A673 (cell line): Measurements from ENCODE around the gene ENTPD6. TPM values are rescaled to one million over a fixed set of nuclear protein-coding genes. Genes with fewer than 3 reads are reported as not detected.

Experiments used
- BruUV-seq: library from RNA; stranded (reverse); fragments of 400-500 nt; replicated peaks from 2 replicates; lab custom pipeline; 2021; lab: Mats Ljungman, UMichigan
- CTCF ChIA-PET: fragments of 300-600 bp; sonication (Branson Sonifier 250); formaldehyde crosslinking; loops from one replicate; lab custom pipeline; 2022; ENCODE audit warnings: antibody characterized with exemption; lab: Charles Lee
- POLR2A ChIA-PET: fragments of 300-600 bp; sonication (Branson Sonifier 250); formaldehyde crosslinking; loops from one replicate; lab custom pipeline; 2022; ENCODE audit warnings: antibody characterized with exemption; ENCODE audit not compliant: low non-redundant PET; lab: Charles Lee
- DNase-seq: peaks from one replicate; pipeline ENCODE4 v3.0.0-alpha.2; 2015; ENCODE audit warnings: low spot score
- H3K27ac ChIP-seq: fragments of 200-600 bp; sonication (generic); 2 replicates; pipeline ENCODE4 v1.5.1; 2016; ENCODE audit warnings: mixed run types, low read depth, mild to moderate bottlenecking, mixed read lengths, antibody characterized with exemption, low read length; ENCODE audit not compliant: poor library complexity, severe bottlenecking
- H3K27me3 ChIP-seq: fragments of 200-600 bp; sonication (generic); replicated peaks from 2 replicates; pipeline ENCODE4 v1.6.1; 2017; ENCODE audit warnings: mixed run types, low read depth, mild to moderate bottlenecking, mixed read lengths, antibody characterized with exemption, low read length; ENCODE audit not compliant: insufficient read depth, poor library complexity
- H3K36me3 ChIP-seq: fragments of 200-600 bp; sonication (generic); 2 replicates; pipeline ENCODE4 v1.6.1; 2016; ENCODE audit warnings: mixed run types, mild to moderate bottlenecking, mixed read lengths, antibody characterized with exemption, low read length; ENCODE audit not compliant: insufficient read depth, poor library complexity, severe bottlenecking
- H3K4me1 ChIP-seq: fragments of 200-600 bp; sonication (generic); 2 replicates; pipeline ENCODE4 v1.6.1; 2017; ENCODE audit warnings: mixed run types, mild to moderate bottlenecking, mixed read lengths, antibody characterized with exemption, low read length; ENCODE audit not compliant: insufficient read depth, poor library complexity, severe bottlenecking
- H3K4me3 ChIP-seq: fragments of 200-600 bp; sonication (generic); 2 replicates; pipeline ENCODE4 v1.5.1; 2016; ENCODE audit warnings: low read depth, mixed run types, mild to moderate bottlenecking, mixed read lengths, low read length; ENCODE audit not compliant: poor library complexity, severe bottlenecking
- H3K9me3 ChIP-seq: fragments of 200-600 bp; sonication (generic); 2 replicates; pipeline ENCODE4 v1.6.1; 2016; ENCODE audit warnings: mixed run types, low read depth, mild to moderate bottlenecking, mixed read lengths, antibody characterized with exemption, low read length; ENCODE audit not compliant: poor library complexity, severe bottlenecking
- EZH2 ChIP-seq: fragments of 200-600 bp; sonication (generic); IDR thresholded peaks from 2 replicates; pipeline ENCODE4 v1.6.1; 2017; ENCODE audit warnings: borderline replicate concordance, low read depth, mild to moderate bottlenecking, mixed read lengths, antibody characterized with exemption, low read length; ENCODE audit not compliant: poor library complexity, severe bottlenecking
- intact Hi-C: fragments of 100-400 bp; cut with micrococcal nuclease; formaldehyde crosslinking; loops from one replicate; pipeline ENCODE4 v1.10.0; 2022; ENCODE audit not compliant: unreplicated experiment
- total RNA-seq: library from RNA; stranded (reverse); gene quantifications from 2 replicates; pipeline ENCODE4 v1.2.3, GENCODE V29; 2021
- TF ChIP-seq, protein P1 (sequence below): fragments of 300-800, 200-600 bp; sonication (generic); conservative IDR thresholded peaks from 2 replicates; pipeline ENCODE4 v1.5.1; 2017; ENCODE audit warnings: low read depth, mild to moderate bottlenecking, antibody characterized with exemption, low read length, moderate library complexity, mixed read lengths

ENTPD6 gene
- total RNA-seq, 1 experiment from 2014 or later = 50.2 TPM

- ChIA-PET POLR2A (no interaction called here), CTCF (interaction anchor here (0.6 kb wide), 1 partner anchor 142 kb away, joined by 4 read pairs; no protein-coding TSS in a partner anchor)
- Histone ChIP-seq H3K27me3 (no peaks in the 10 kb centered on the region), H3K27ac (no peak overlapping the region), H3K4me3 (peak overlapping the region; percentile 94), H3K36me3 (no peaks in the 10 kb centered on the region), H3K4me1 (peaks cover 9% of the 10 kb centered on the region), H3K9me3 (no peaks in the 10 kb centered on the region)
- intact Hi-C loops = loop anchor here (5.0 kb wide), 1 partner anchor 172 kb away; no protein-coding TSS in a partner anchor
- TF ChIP-seq, protein P1, sequence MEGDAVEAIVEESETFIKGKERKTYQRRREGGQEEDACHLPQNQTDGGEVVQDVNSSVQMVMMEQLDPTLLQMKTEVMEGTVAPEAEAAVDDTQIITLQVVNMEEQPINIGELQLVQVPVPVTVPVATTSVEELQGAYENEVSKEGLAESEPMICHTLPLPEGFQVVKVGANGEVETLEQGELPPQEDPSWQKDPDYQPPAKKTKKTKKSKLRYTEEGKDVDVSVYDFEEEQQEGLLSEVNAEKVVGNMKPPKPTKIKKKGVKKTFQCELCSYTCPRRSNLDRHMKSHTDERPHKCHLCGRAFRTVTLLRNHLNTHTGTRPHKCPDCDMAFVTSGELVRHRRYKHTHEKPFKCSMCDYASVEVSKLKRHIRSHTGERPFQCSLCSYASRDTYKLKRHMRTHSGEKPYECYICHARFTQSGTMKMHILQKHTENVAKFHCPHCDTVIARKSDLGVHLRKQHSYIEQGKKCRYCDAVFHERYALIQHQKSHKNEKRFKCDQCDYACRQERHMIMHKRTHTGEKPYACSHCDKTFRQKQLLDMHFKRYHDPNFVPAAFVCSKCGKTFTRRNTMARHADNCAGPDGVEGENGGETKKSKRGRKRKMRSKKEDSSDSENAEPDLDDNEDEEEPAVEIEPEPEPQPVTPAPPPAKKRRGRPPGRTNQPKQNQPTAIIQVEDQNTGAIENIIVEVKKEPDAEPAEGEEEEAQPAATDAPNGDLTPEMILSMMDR = no peak
- TF ChIP-seq EZH2 = no peak
- BruUV-seq = TSS peak; percentile 52
- no peak for DNase-seq
Observed at GRCh38 chr20:25249198-25249931, 53.9 kb downstream of the ENTPD6 start.

- intact Hi-C loops = no loop called here
- DNase-seq = no peak
- CTCF ChIA-PET = no interaction called here
- POLR2A ChIA-PET = no interaction called here
- peaks cover 9% of the 10 kb centered on the region for H3K4me1 ChIP-seq
- no peaks in the 10 kb centered on the region for H3K27me3 ChIP-seq
- H3K27ac ChIP-seq = no peak overlapping the region
- no peak overlapping the region for H3K4me3 ChIP-seq
- no peaks in the 10 kb centered on the region for H3K9me3 ChIP-seq
- TF ChIP-seq, protein P1 = no peak
- no peak for TF ChIP-seq EZH2
- no peaks in the 10 kb centered on the region for H3K36me3 ChIP-seq
- no TSS peak for BruUV-seq
Observed at GRCh38 chr20:25250508-25250907, 55.0 kb downstream of the ENTPD6 start.

GRCh38 chr20:25251019-25251418 is 55.5 kb downstream of the ENTPD6 start:
- Histone ChIP-seq H3K4me3 (no peak overlapping the region), H3K27ac (no peak overlapping the region), H3K36me3 (no peaks in the 10 kb centered on the region), H3K27me3 (no peaks in the 10 kb centered on the region), H3K9me3 (no peaks in the 10 kb centered on the region), H3K4me1 (peaks cover 9% of the 10 kb centered on the region)
- BruUV-seq = no TSS peak
- CTCF ChIA-PET = no interaction called here
- POLR2A ChIA-PET = no interaction called here
- intact Hi-C loops = no loop called here
- TF ChIP-seq, protein P1 = no peak
- no peak for TF ChIP-seq EZH2
- no peak for DNase-seq
